IPS DF 6.9 (cell line): Measurements from ENCODE around the gene TMEM11.

ENCODE experiments used
- DNase-seq: peaks from one replicate; pipeline ENCODE4 v3.0.0-alpha.2; 2013; ENCODE audit warnings: low read depth, low spot score
- H3K27ac ChIP-seq: one replicate; pipeline ENCODE4 v1.5.1; 2013; ENCODE audit warnings: low read length, control low read depth
- H3K27me3 ChIP-seq: 2 replicates; pipeline ENCODE4 v1.6.1; 2013; ENCODE audit warnings: mild to moderate bottlenecking, low read length; ENCODE audit not compliant: control insufficient read depth, insufficient read depth
- H3K36me3 ChIP-seq: 2 replicates; pipeline ENCODE4 v1.6.1; 2013; ENCODE audit warnings: low read length; ENCODE audit not compliant: control insufficient read depth, insufficient read depth
- H3K4me1 ChIP-seq: 2 replicates; pipeline ENCODE4 v1.6.1; 2013; ENCODE audit warnings: low read length; ENCODE audit not compliant: control insufficient read depth, insufficient read depth
- H3K4me3 ChIP-seq: 2 replicates; pipeline ENCODE4 v1.5.1; 2013; ENCODE audit warnings: mild to moderate bottlenecking, low read length
- H3K9me3 ChIP-seq: 2 replicates; pipeline ENCODE4 v1.6.1; 2013; ENCODE audit warnings: low read length, inconsistent platforms; ENCODE audit not compliant: control insufficient read depth, insufficient read depth
- WGBS: extraction: QIAGEN DNeasy Blood & Tissue Kit; methylation state at CpG from one replicate; pipeline ENCODE4 v1.1.7; 2013; ENCODE audit warnings: mixed read lengths, missing lambda C conversion rate; ENCODE audit not compliant: insufficient read length, insufficient coverage; 5-methylcytosine and 5-hydroxymethylcytosine counted together

The TMEM11 gene

GRCh38 chr17:21210411-21211076 lies 3.4 kb downstream of the TMEM11 start:
- WGBS, result no CpG with 5 or more reads among the region's 15 CpGs
- DNase-seq, result no peak
- H3K36me3 ChIP-seq, result peaks cover 12% of the 10 kb centered on the region; the same call in 1 of the 2 replicates
- H3K27me3 ChIP-seq, result no peaks in the 10 kb centered on the region
- H3K4me3 ChIP-seq, result no peak overlapping the region
- peaks cover 4% of the 10 kb centered on the region; the same call in 1 of the 2 replicates for H3K4me1 ChIP-seq
- H3K9me3 ChIP-seq, result no peaks in the 10 kb centered on the region
- no peak overlapping the region for H3K27ac ChIP-seq

- H3K4me3 ChIP-seq, result no peak overlapping the region
- no CpG with 5 or more reads among the region's 17 CpGs for WGBS
- H3K4me1 ChIP-seq, result no peaks in the 10 kb centered on the region
- H3K27me3 ChIP-seq, result no peaks in the 10 kb centered on the region
- H3K27ac ChIP-seq, result no peak overlapping the region
- H3K36me3 ChIP-seq, result peaks cover 12% of the 10 kb centered on the region; the same call in 1 of the 2 replicates
- no peaks in the 10 kb centered on the region for H3K9me3 ChIP-seq
- no peak for DNase-seq
Measured at GRCh38 chr17:21209511-21210175, 4.3 kb downstream of the TMEM11 start.

DNA sequence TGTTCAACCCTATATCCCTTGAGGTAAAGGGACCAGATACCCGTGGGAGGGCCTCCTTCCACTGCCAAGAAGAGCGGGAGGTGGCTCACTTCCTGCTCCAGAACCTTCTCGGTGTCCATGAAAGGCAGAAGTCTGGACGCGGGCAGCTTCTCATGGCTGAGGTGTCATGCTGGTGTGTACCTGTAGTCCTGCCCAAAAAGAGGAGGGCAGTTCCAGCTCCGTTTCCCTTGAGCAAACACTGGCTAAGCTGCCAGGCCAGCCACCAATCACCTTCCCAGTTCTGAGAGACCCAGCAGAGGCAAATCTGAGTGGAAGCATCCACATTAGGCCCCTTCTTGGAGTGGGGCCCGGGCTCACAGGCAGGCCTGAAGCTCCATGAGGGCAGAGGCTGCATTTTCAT lies 5.6 kb downstream of the TMEM11 start:
- Histone ChIP-seq H3K27me3 (no peaks in the 10 kb centered on the region), H3K9me3 (no peaks in the 10 kb centered on the region), H3K4me3 (no peak overlapping the region), H3K36me3 (peaks cover 12% of the 10 kb centered on the region; the same call in 1 of the 2 replicates), H3K4me1 (no peaks in the 10 kb centered on the region), H3K27ac (no peak overlapping the region)
- no peak for DNase-seq
- no CpG with 5 or more reads among the region's 7 CpGs for WGBS

GRCh38 chr17:21204935-21205334 lies 9.0 kb downstream of the TMEM11 start:
- H3K4me1 ChIP-seq, result peaks cover 10% of the 10 kb centered on the region

DNA sequence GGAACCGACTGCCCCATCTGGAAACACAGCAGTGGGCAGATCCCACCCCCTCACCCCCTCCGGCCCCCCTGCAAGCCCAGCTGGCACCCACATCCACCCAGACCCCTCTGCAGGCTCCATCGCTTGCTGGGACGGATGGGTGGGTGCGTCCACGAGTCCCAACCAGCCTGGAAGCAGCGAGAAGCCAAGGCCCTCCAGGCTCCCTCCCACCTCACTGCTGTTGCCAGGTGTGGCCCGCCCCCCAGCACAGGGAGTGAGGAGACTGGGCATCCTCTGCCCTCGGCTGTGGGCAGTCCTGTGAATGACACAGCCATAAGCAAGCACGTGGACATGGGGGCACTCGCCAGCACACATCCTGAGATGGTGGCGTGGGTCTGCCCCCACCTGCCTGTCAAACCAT lies 11.4 kb downstream of the TMEM11 start:
- Histone ChIP-seq H3K9me3 (no peaks in the 10 kb centered on the region), H3K27ac (no peak overlapping the region), H3K4me3 (no peak overlapping the region), H3K36me3 (peaks cover 10% of the 10 kb centered on the region), H3K27me3 (no peaks in the 10 kb centered on the region), H3K4me1 (peaks cover 16% of the 10 kb centered on the region)
- no CpG with 5 or more reads among the region's 12 CpGs for WGBS
- DNase-seq, result no peak

More at GRCh38 chr17:21204935-21205334, 9.0 kb downstream of the TMEM11 start:
- H3K4me3 ChIP-seq, result no peak overlapping the region
- H3K27me3 ChIP-seq, result no peaks in the 10 kb centered on the region
- no peaks in the 10 kb centered on the region for H3K9me3 ChIP-seq
- peaks cover 7% of the 10 kb centered on the region; the same call in 1 of the 2 replicates for H3K36me3 ChIP-seq
- no peak overlapping the region for H3K27ac ChIP-seq
- no peak for DNase-seq
- WGBS, result no CpG with 5 or more reads among the region's 9 CpGs

DNA sequence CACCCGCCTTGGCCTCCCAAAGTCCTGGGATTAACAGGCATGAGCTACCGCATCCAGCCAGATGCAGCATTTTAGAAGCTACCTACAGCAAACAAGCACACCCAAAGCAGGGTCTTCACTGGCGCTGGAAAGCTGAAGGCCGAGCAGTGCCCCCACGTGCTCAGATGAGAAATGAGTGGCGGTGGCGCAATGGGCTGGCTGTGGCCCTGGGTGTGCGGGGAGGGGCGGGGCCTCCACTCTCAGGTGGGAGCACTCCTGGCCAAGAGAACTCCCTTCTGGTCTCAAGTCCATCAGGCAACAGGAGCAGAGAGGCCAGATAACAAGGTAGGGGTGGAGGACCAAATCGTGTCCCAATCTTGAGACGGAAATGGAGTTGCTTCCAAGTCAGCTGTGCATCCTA lies 12.1 kb downstream of the TMEM11 start:
- peaks cover 11% of the 10 kb centered on the region for H3K36me3 ChIP-seq
- peaks cover 16% of the 10 kb centered on the region for H3K4me1 ChIP-seq
- no peak overlapping the region for H3K4me3 ChIP-seq
- H3K9me3 ChIP-seq, result no peaks in the 10 kb centered on the region
- no CpG with 5 or more reads among the region's 11 CpGs for WGBS
- H3K27ac ChIP-seq, result no peak overlapping the region
- DNase-seq, result no peak
- no peaks in the 10 kb centered on the region for H3K27me3 ChIP-seq

- no peak overlapping the region for H3K27ac ChIP-seq
- peaks cover 11% of the 10 kb centered on the region for H3K36me3 ChIP-seq
- no peak for DNase-seq
- no peak overlapping the region for H3K4me3 ChIP-seq
- WGBS, result no CpG with 5 or more reads among the region's 5 CpGs
- H3K4me1 ChIP-seq, result peaks cover 16% of the 10 kb centered on the region
- H3K9me3 ChIP-seq, result no peaks in the 10 kb centered on the region
- no peaks in the 10 kb centered on the region for H3K27me3 ChIP-seq
Measured at GRCh38 chr17:21201298-21201595, 12.7 kb downstream of the TMEM11 start.

- no peak overlapping the region for H3K27ac ChIP-seq
- H3K4me3 ChIP-seq, result no peak overlapping the region
- no peaks in the 10 kb centered on the region for H3K9me3 ChIP-seq
- H3K36me3 ChIP-seq, result peaks cover 11% of the 10 kb centered on the region
- DNase-seq, result no peak
- WGBS, result no CpG with 5 or more reads among the region's 15 CpGs
- H3K27me3 ChIP-seq, result no peaks in the 10 kb centered on the region
- peaks cover 16% of the 10 kb centered on the region for H3K4me1 ChIP-seq
Measured at GRCh38 chr17:21200590-21201297, 13.2 kb downstream of the TMEM11 start.

- DNase-seq, result no peak
- Histone ChIP-seq H3K4me3 (no peak overlapping the region), H3K9me3 (no peaks in the 10 kb centered on the region), H3K4me1 (peaks cover 16% of the 10 kb centered on the region), H3K27me3 (no peaks in the 10 kb centered on the region), H3K36me3 (peaks cover 11% of the 10 kb centered on the region), H3K27ac (no peak overlapping the region)
- WGBS, result no CpG with 5 or more reads among the region's 10 CpGs
Measured at GRCh38 chr17:21199856-21200255, 14.1 kb downstream of the TMEM11 start.

DNA sequence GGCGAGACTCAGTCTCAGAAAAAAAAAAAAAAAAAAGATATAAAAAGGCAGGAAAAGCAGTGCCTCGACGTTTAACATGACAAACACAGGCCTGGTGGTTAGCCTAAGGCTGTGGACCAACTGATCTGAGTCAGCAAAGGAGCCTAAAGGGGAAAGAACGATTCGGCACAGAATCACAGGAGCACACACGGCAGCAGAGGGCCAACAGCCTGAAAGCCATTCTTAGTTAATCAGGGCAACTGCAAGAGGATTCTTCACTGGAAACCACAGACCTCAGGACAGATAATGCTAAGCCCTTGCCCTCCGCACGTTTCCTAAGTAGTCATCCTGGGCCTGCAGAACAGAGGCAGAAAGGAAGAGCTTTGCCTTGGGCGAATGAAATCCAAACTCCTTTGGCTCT lies 14.7 kb downstream of the TMEM11 start:
- Histone ChIP-seq H3K27ac (no peak overlapping the region), H3K27me3 (no peaks in the 10 kb centered on the region), H3K4me3 (no peak overlapping the region), H3K36me3 (peaks cover 11% of the 10 kb centered on the region), H3K4me1 (peaks cover 16% of the 10 kb centered on the region), H3K9me3 (no peaks in the 10 kb centered on the region)
- no peak for DNase-seq
- WGBS, result no CpG with 5 or more reads among the region's 9 CpGs
